Osteoblast (primary cell): ENCODE data around the gene CCDC34. TPM values are rescaled to one million over a fixed set of nuclear protein-coding genes. Genes with fewer than 3 reads are reported as not detected.
A peak's percentile ranks its signal among the peaks of the same experiment; 100 is the strongest.

Experiments
- DNase-seq: peaks from one replicate; pipeline ENCODE4 v3.0.0; 2011; ENCODE audit warnings: low spot score, mixed read lengths; ENCODE audit not compliant: insufficient read length; ENCODE audit errors: missing footprints
- H2AFZ ChIP-seq: 2 replicates; pipeline ENCODE4 v1.6.0; 2011; ENCODE audit warnings: mild to moderate bottlenecking, low read length
- H3K27ac ChIP-seq: 2 replicates; pipeline ENCODE4 v1.5.1; 2011; ENCODE audit warnings: mild to moderate bottlenecking, low read depth, low read length, moderate library complexity
- H3K27me3 ChIP-seq: 2 replicates; pipeline ENCODE4 v1.6.0; 2012; ENCODE audit warnings: mild to moderate bottlenecking, control low read depth, inconsistent platforms, low read length, moderate library complexity; ENCODE audit not compliant: insufficient read depth
- H3K36me3 ChIP-seq: 2 replicates; pipeline ENCODE4 v1.5.1; 2011; ENCODE audit warnings: mild to moderate bottlenecking, low read length, control low read depth, moderate library complexity; ENCODE audit not compliant: insufficient read depth
- H3K4me1 ChIP-seq: 2 replicates; pipeline ENCODE4 v1.5.1; 2011; ENCODE audit warnings: mild to moderate bottlenecking, low read length, control low read depth, moderate library complexity; ENCODE audit not compliant: insufficient read depth
- H3K4me2 ChIP-seq: 2 replicates; pipeline ENCODE4 v1.6.0; 2011; ENCODE audit warnings: mild to moderate bottlenecking, low read length; ENCODE audit not compliant: insufficient read depth
- H3K4me3 ChIP-seq: fragments of 200-600 bp; sonication (generic); 3 replicates; pipeline ENCODE4 v1.5.1; 2012; ENCODE audit warnings: mild to moderate bottlenecking, low read length, inconsistent platforms; ENCODE audit not compliant: insufficient read depth
- H3K79me2 ChIP-seq: 2 replicates; pipeline ENCODE4 v1.6.0; 2012; ENCODE audit warnings: mild to moderate bottlenecking, low read length, control low read depth, inconsistent platforms; ENCODE audit not compliant: insufficient read depth
- H3K9me3 ChIP-seq: 2 replicates; pipeline ENCODE4 v1.5.1; 2011; ENCODE audit warnings: low read depth, low read length, control low read depth
- H4K20me1 ChIP-seq: 2 replicates; pipeline ENCODE4 v1.6.0; 2012; ENCODE audit warnings: mild to moderate bottlenecking, low read length, control low read depth; ENCODE audit not compliant: insufficient read depth
- total RNA-seq: library from RNA; depleted of rRNA; stranded (reverse); fragments of >200 nt; gene quantifications from 2 replicates; pipeline ENCODE4 v1.2.3, GENCODE V29; 2012
- TF ChIP-seq, protein P1 (sequence below): IDR thresholded peaks from 2 replicates; pipeline ENCODE4 v1.5.1; 2011; ENCODE audit warnings: mild to moderate bottlenecking, low read depth, low read length, moderate library complexity; ENCODE audit errors: extremely low read depth

CCDC34 gene
- total RNA-seq, 1 donor: 3.6 TPM

DNA sequence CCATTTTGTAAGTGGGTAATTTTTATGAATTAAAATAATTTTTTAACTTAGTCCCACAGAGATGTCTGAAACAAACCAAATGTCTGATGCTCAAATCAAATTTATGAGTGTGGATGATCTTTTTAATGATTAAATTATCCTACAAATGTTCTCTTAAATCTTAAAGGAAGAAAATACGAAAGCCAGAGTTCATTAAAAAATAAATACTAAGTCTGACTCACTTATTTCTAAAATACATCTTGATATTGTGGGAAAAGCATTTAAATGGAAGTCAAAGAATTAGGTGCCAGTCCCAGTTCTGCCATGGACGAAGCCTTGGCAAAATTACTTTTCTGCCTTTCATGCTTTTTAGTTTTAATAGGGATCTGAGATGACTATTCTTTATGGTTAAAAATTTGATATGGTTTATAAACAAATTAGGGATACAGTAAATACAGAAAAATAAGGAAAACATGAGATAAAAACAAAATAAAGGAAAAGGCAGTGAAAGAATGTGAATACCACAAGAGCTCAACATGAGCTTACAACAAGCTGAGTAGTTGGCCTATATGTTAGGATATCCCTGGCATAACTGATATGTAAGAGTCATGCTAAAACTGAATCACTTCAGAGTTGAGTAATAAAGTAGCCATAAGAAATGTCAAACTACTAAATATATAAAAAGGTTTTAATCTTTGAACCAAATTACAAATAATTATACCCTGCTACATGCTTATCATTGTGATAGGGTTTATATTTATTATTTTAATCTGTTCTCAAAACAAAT lies 9.2 kb downstream of the CCDC34 start:
- peak; percentile 90 for DNase-seq
- peaks cover 19% of the 10 kb centered on the region for H3K4me1 ChIP-seq
- H4K20me1 ChIP-seq: no peaks in the 10 kb centered on the region
- TF ChIP-seq, protein P1, sequence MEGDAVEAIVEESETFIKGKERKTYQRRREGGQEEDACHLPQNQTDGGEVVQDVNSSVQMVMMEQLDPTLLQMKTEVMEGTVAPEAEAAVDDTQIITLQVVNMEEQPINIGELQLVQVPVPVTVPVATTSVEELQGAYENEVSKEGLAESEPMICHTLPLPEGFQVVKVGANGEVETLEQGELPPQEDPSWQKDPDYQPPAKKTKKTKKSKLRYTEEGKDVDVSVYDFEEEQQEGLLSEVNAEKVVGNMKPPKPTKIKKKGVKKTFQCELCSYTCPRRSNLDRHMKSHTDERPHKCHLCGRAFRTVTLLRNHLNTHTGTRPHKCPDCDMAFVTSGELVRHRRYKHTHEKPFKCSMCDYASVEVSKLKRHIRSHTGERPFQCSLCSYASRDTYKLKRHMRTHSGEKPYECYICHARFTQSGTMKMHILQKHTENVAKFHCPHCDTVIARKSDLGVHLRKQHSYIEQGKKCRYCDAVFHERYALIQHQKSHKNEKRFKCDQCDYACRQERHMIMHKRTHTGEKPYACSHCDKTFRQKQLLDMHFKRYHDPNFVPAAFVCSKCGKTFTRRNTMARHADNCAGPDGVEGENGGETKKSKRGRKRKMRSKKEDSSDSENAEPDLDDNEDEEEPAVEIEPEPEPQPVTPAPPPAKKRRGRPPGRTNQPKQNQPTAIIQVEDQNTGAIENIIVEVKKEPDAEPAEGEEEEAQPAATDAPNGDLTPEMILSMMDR: no peak
- no peaks in the 10 kb centered on the region for H3K27me3 ChIP-seq
- H3K4me3 ChIP-seq: no peak overlapping the region
- H3K4me2 ChIP-seq: peak overlapping the region; percentile 2
- H3K36me3 ChIP-seq: peaks cover 8% of the 10 kb centered on the region
- no peak overlapping the region for H2AFZ ChIP-seq
- peak overlapping the region; percentile 73 for H3K27ac ChIP-seq
- H3K9me3 ChIP-seq: no peaks in the 10 kb centered on the region
- peaks cover 2% of the 10 kb centered on the region for H3K79me2 ChIP-seq

DNA sequence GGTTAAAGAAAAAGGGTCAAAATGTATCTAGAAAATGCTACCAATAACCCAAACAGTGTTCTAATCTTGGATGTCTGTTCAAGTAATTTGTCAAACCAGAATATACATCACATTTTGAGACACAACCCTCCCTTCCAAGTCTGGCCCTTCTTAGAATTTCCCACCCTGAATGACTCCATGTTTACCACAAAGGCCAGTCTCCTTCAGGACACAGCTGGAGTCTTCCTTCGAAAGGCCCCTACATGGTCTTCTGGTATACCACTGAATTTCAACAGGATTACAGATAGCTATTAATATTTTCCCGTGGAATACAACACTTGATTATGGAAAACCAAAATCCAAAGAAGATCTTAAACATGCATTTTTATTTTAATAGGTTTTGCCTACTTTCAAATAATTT lies 10.2 kb downstream of the CCDC34 start:
- Histone ChIP-seq H2AFZ (no peak overlapping the region), H3K4me2 (no peak overlapping the region), H3K27me3 (no peaks in the 10 kb centered on the region), H3K27ac (no peak overlapping the region), H3K9me3 (no peaks in the 10 kb centered on the region), H3K79me2 (peaks cover 2% of the 10 kb centered on the region), H3K36me3 (peaks cover 8% of the 10 kb centered on the region), H4K20me1 (no peaks in the 10 kb centered on the region), H3K4me1 (peaks cover 21% of the 10 kb centered on the region), H3K4me3 (no peak overlapping the region)
- TF ChIP-seq, protein P1: no peak
- no peak for DNase-seq

- peaks cover 8% of the 10 kb centered on the region for H3K36me3 ChIP-seq
- no peak overlapping the region for H2AFZ ChIP-seq
- H3K4me1 ChIP-seq: peaks cover 21% of the 10 kb centered on the region
- H3K27ac ChIP-seq: peak overlapping the region; percentile 46
- no peak overlapping the region for H3K4me2 ChIP-seq
- DNase-seq: no peak
- H3K79me2 ChIP-seq: peaks cover 2% of the 10 kb centered on the region
- no peaks in the 10 kb centered on the region for H3K27me3 ChIP-seq
- H4K20me1 ChIP-seq: no peaks in the 10 kb centered on the region
- no peak overlapping the region for H3K4me3 ChIP-seq
- TF ChIP-seq, protein P1: no peak
- H3K9me3 ChIP-seq: no peaks in the 10 kb centered on the region
Observed at GRCh38 chr11:27350511-27350910, 12.5 kb downstream of the CCDC34 start.

GRCh38 chr11:27349919-27350318 lies 13.1 kb downstream of the CCDC34 start:
- H2AFZ ChIP-seq: no peak overlapping the region
- H4K20me1 ChIP-seq: no peaks in the 10 kb centered on the region
- no peaks in the 10 kb centered on the region for H3K9me3 ChIP-seq
- H3K27ac ChIP-seq: peak overlapping the region; percentile 34
- no peak overlapping the region for H3K4me2 ChIP-seq
- peaks cover 2% of the 10 kb centered on the region for H3K79me2 ChIP-seq
- no peak for DNase-seq
- H3K27me3 ChIP-seq: no peaks in the 10 kb centered on the region
- peaks cover 8% of the 10 kb centered on the region for H3K36me3 ChIP-seq
- H3K4me1 ChIP-seq: peaks cover 21% of the 10 kb centered on the region
- TF ChIP-seq, protein P1: no peak
- H3K4me3 ChIP-seq: no peak overlapping the region
